GM10266 (cell line): ENCODE measurements around the gene TAMALIN.
A peak's percentile ranks its signal among the peaks of the same experiment; 100 is the strongest.

Source experiments
- DNase-seq: peaks from one replicate; pipeline ENCODE4 v3.0.0; 2012; ENCODE audit errors: extremely low spot score
- TF ChIP-seq, protein P1 (sequence below): IDR thresholded peaks from 2 replicates; pipeline ENCODE4 v1.5.1; 2012; ENCODE audit warnings: mild to moderate bottlenecking, low read depth; ENCODE audit not compliant: control insufficient read depth, insufficient read depth; ENCODE audit errors: missing control alignments

TAMALIN gene

DNA sequence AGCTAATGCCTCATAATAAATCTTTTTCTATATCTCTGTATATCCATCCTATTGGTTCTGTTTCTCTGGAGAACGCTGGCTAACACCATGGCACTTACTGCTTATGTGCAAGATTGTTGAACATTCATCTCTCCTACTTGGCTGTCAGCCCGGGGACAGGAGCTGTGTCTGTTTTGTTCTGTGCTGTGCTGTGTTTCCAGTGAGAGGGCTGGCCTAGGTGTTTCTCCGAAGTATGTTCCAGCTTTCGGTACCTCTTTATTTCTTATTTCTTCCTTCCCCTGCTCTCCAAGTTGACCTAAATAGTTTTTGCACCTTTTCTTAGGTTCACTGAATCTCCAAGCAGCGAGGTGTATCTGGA, 25.7 kb downstream of the TAMALIN start:
- TF ChIP-seq, protein P1, sequence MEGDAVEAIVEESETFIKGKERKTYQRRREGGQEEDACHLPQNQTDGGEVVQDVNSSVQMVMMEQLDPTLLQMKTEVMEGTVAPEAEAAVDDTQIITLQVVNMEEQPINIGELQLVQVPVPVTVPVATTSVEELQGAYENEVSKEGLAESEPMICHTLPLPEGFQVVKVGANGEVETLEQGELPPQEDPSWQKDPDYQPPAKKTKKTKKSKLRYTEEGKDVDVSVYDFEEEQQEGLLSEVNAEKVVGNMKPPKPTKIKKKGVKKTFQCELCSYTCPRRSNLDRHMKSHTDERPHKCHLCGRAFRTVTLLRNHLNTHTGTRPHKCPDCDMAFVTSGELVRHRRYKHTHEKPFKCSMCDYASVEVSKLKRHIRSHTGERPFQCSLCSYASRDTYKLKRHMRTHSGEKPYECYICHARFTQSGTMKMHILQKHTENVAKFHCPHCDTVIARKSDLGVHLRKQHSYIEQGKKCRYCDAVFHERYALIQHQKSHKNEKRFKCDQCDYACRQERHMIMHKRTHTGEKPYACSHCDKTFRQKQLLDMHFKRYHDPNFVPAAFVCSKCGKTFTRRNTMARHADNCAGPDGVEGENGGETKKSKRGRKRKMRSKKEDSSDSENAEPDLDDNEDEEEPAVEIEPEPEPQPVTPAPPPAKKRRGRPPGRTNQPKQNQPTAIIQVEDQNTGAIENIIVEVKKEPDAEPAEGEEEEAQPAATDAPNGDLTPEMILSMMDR = no peak
- DNase-seq = no peak

DNA sequence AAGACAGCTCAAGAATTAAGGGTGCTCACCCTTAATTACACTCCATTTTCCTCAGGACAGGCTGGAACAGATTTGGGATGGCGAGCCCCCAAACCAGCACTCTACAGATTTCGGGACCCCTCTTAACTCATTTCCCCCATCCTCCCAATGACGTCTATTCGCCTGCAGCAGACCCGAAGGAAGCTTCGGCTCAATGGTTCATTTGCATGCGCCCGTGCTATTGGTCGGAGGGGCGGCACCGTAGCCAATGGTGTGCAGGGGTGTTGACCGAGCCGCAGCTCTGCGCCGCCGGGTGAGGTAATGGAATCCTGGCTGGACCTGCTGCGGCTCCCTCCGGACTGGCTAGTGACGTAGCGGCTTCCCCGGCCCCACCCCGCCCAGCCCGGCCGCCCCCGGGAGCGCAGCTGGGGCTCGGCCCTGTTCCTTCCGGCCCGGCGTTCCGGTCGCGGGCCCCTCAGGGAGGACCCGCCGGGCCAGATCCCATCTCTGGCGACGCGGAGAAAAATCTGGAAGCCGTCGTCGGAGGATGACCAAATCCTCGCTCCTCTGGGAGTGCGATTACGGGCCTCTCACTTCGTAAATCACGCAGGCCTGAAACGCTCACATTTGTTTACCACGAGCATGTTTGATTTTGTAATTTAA, 26.2 kb downstream of the TAMALIN start:
- TF ChIP-seq, protein P1 = no peak
- peak; percentile 95 for DNase-seq

DNA sequence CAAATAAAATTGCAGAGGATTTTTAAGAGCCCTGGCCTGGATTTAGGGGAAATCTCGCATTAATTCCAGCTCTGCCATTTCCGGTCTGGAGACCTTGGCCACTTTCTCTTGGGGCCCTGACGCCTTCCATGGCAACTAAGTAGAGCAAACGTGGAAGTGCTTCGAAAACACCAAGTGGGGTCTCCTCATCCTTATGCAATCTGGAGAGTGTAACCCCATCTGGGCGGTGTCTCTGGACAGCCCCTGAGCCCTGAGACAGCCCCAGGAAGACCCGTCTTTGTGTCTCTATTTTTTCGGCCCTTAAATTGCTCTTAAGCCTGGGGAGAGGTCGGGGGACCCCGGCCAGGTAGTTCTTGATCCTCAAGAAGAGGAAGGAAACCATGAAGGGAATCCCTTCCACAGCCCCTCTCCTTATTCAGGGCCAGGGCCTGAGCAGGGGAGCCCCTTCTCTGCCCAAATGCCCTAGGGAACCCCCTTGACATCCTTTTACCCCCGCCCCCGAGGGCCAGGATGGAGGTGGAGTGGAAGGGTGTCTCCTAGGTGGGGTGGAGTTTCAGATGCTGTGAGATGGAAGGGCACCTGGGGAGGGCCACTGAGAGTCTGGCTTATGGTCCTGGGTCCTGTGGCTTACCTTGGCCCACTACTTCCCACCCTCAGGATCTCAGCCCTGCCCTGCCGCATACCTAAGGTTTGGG, 26.8 kb downstream of the TAMALIN start:
- no peak for DNase-seq
- TF ChIP-seq, protein P1 = no peak

- TF ChIP-seq, protein P1 = no peak
- no peak for DNase-seq
These were observed 28.4 kb downstream of the TAMALIN start for GRCh38 chr12:52035190-52035589.

DNA sequence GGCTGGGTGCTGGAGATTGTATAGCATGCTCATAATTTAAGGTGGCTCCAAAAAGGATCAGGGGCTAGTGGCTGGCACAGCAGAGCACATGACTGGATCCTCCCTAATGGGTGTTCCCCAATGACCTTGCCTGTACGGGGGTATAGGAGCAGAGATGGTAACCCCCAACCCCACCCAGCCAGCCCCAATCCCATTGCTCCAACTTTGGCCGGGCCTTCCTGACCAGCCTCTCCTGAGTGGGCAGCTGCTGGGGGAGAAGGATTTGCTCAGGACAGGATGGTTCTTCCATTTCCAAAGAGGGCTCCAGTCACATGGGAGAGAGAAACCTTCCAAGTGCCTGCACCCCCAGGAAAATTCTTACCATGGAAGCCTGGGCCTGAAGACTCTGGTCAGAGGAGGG, 29.2 kb downstream of the TAMALIN start:
- TF ChIP-seq, protein P1 = no peak
- no peak for DNase-seq

DNA sequence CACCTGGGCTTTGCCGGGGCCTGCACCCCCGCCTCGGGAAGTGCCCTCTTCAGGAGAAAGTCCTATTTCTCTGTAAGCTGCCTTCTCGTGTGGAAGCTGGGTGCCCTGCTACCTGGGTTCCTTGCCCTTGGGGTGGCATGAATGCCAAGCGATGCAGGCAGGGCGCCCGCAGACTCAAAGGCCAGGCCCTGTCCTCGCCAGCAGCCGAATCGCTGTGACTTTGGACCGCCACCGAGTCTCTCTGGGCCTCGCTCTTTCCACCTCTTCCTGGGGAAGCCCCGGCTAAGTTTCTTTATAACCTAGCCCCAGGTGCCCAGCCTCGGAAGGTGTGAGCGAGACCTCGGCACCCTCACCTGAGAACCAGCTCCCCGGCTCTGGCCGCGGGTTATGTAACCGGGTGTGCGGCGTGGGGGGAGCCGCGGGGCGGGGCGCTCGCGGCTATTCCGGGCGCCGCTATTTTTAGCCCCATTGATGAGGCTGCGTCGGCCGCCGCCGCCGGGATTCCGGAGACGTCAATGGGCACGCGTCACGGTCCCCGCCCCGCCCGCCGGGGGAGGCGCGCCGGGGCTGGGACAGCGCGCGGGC, 29.9 kb downstream of the TAMALIN start:
- DNase-seq = peak; percentile 84
- TF ChIP-seq, protein P1 = no peak
